ENCODE data around the gene CDK5. TPM values are rescaled to one million over a fixed set of nuclear protein-coding genes. Genes with fewer than 3 reads are reported as not detected.

Gene CDK5
- polyA plus RNA-seq, 1 experiment = 23.8 TPM

DNA sequence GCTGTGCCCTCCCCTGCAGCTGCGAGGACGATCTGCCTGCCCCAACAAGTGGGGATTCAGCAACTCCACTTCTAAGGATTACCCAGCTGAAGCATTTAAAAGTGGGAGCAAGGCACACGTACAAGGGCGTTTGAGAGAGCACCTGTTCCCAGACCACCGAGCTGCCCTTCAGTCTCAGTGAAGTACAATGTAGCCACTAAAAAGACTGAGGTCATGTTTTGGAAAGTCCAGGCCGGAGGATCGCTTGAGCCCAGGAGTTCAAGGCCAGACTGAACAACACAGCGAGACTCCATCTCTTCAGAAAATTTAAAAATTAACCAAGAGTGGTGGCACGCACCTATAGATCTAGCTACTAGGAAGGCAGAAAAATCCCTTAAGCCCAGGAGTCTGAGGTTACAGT lies 52.1 kb downstream of the CDK5 start:
- TF ChIP-seq, protein P1, sequence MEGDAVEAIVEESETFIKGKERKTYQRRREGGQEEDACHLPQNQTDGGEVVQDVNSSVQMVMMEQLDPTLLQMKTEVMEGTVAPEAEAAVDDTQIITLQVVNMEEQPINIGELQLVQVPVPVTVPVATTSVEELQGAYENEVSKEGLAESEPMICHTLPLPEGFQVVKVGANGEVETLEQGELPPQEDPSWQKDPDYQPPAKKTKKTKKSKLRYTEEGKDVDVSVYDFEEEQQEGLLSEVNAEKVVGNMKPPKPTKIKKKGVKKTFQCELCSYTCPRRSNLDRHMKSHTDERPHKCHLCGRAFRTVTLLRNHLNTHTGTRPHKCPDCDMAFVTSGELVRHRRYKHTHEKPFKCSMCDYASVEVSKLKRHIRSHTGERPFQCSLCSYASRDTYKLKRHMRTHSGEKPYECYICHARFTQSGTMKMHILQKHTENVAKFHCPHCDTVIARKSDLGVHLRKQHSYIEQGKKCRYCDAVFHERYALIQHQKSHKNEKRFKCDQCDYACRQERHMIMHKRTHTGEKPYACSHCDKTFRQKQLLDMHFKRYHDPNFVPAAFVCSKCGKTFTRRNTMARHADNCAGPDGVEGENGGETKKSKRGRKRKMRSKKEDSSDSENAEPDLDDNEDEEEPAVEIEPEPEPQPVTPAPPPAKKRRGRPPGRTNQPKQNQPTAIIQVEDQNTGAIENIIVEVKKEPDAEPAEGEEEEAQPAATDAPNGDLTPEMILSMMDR (IDR thresholded peaks at IDR 0.05; ENCODE audit: low read depth, low read length) = no peak
- Histone ChIP-seq H3K9me3 (ENCODE audit: control insufficient read depth, insufficient read depth, low read length) (peaks cover 5% of the 10 kb centered on the region; the same call in 1 of the 2 replicates), H3K27me3 (ENCODE audit: control insufficient read depth, insufficient read depth, low read length) (peaks cover 9% of the 10 kb centered on the region), H3K4me3 (ENCODE audit: low read depth, low read length) (no peak overlapping the region), H3K27ac (ENCODE audit: low read depth, low read length) (no peak overlapping the region)
- CTCF ChIA-PET = interaction anchor here (1.5 to 2.7 kb wide), 3 partner anchors 13 to 227 kb away, joined by 3 to 9 read pairs (median 6); no protein-coding TSS in a partner anchor
- POLR2A ChIA-PET = no interaction called here
- no peak for DNase-seq (ENCODE audit: low read depth, low spot score)

Other genes with a start within 250 kb of the CDK5 start
- not detected in 2 replicates for gene AOC1, start 205.4 kb downstream of the CDK5 start, polyA plus RNA-seq (2011; rRNA removed)
- gene KCNH2, start 79.6 kb downstream of the CDK5 start, polyA plus RNA-seq (2011; rRNA removed) = 1.3 and 2.0 TPM in 2 replicates
- 0.60 and 1.5 TPM in 2 replicates for gene NOS3, start 66.9 kb downstream of the CDK5 start, polyA plus RNA-seq (2011; rRNA removed)
- 0.02 and 0.06 TPM in 2 replicates for gene ATG9B, start 33.4 kb downstream of the CDK5 start, polyA plus RNA-seq (2011; rRNA removed)
- 10.7 and 13.7 TPM in 2 replicates for gene ABCB8, start 29.4 kb downstream of the CDK5 start, polyA plus RNA-seq (2011; rRNA removed)
- 0.07 and 0.11 TPM in 2 replicates for gene ASIC3, start 9.4 kb downstream of the CDK5 start, polyA plus RNA-seq (2011; rRNA removed)
- 40.5 and 41.0 TPM in 2 replicates for gene SLC4A2, start 1.7 kb upstream of the CDK5 start, polyA plus RNA-seq (2011; rRNA removed)
- gene FASTK, start 22.9 kb upstream of the CDK5 start, polyA plus RNA-seq (2011; rRNA removed) = 44.1 and 59.9 TPM in 2 replicates
- gene TMUB1, start 25.6 kb upstream of the CDK5 start, polyA plus RNA-seq (2011; rRNA removed) = 9.7 and 11.3 TPM in 2 replicates
- 41.6 and 44.6 TPM in 2 replicates for gene AGAP3, start 28.6 kb upstream of the CDK5 start, polyA plus RNA-seq (2011; rRNA removed)
- not detected in 2 replicates for gene GBX1, start 109.8 kb upstream of the CDK5 start, polyA plus RNA-seq (2011; rRNA removed)
- gene ASB10, start 129.4 kb upstream of the CDK5 start, polyA plus RNA-seq (2011; rRNA removed) = not detected in 2 replicates
- not detected in 2 replicates for gene H2BK1, start 152.6 kb upstream of the CDK5 start, polyA plus RNA-seq (2011; rRNA removed)
- gene ABCF2, start 169.3 kb upstream of the CDK5 start, polyA plus RNA-seq (2011; rRNA removed) = 31.0 and 39.0 TPM in 2 replicates
- 32.9 and 42.2 TPM in 2 replicates for gene CHPF2, start 174.6 kb upstream of the CDK5 start, polyA plus RNA-seq (2011; rRNA removed)
- 39.2 and 47.7 TPM in 2 replicates for gene SMARCD3, start 190.8 kb upstream of the CDK5 start, polyA plus RNA-seq (2011; rRNA removed)

Measured in AG04450 (cell line).